Renal cortical epithelial cell (primary cell): ENCODE measurements around the gene ACBD3. TPM values are rescaled to one million over a fixed set of nuclear protein-coding genes. Genes with fewer than 3 reads are reported as not detected.
A peak's percentile ranks its signal among the peaks of the same experiment; 100 is the strongest.
"Not testable (repeated sequence)": the region's sequence is repeated elsewhere in the genome, so short reads cannot be mapped to it uniquely, and the experiment has no call there.

Experiments
- DNase-seq: peaks from one replicate; pipeline ENCODE4 v3.0.0-alpha.2; 2011; ENCODE audit warnings: low read depth
- total RNA-seq: library from RNA; depleted of rRNA; stranded (reverse); fragments of >200 nt; gene quantifications from 2 replicates; pipeline ENCODE4 v1.2.3, GENCODE V29; 2014

Gene ACBD3
- total RNA-seq = 66.5 and 66.7 TPM in 2 replicates

GRCh38 chr1:226186124-226187018 lies at the start of gene ACBD3:
Gene ACBD3, minus strand, starts transcription at chr1:226186741. Its CDS starts 66 bp downstream, at chr1:226186675.
- DNase-seq = peak; percentile 70

DNA sequence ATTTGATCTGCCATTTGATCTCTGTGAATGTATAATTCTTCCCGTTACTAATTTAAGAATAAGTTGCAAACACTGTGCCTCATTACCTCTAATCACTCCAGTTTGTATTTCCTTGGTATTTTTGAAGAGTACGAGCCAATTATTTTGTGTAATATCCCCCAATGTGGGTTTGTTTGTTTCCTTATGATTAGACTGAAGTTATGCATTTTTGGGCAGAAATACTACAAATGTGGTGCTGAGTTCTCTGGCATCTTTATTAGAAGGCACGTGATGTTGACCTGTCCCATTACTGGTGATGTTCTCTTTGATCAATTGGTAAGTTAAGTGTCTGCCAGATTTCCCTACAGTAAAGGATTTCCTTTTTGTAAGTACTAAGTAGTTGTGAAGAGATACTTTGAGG lies 47.3 kb upstream of the ACBD3 start:
- no peak for DNase-seq

GRCh38 chr1:226233293-226233692 lies 46.8 kb upstream of the ACBD3 start:
- DNase-seq = no peak

- DNase-seq = no peak
Measured at GRCh38 chr1:226226601-226227000, 40.1 kb upstream of the ACBD3 start.

- no peak for DNase-seq
Measured at GRCh38 chr1:226223786-226224244, 37.3 kb upstream of the ACBD3 start.

DNA sequence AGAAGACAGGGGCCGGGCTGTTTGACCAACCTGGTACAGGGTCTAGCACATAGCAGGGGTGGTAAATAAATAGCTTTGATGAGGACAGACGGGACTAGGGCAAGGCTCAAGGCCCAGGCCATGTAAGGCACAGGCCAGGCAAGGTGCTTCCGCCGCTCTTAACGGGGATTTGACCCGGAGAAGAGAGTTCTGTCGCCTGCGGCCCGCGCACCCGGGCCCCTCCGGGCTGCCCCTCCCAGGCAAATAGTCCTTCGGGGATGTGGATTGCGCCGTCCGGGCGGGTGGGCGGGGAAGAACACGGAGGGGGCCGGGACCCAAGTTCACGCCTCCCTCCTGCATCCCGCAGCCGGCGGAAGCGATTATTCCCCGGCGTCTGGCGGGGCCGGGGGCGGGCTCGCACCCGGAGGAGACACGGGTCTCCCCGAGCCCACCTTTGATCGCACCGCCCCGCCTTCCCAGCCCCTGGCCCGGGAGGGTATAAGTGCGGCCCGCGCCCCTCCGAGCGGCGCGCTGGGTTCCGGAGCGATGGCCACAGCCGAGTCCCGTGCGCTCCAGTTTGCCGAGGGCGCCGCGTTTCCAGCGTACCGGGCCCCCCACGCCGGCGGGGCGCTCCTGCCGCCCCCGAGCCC lies 36.7 kb upstream of the ACBD3 start, which contains the start of gene MIXL1:
TSS of gene MIXL1 (plus strand) at position 508 of the 629 bp plus-strand sequence. CDS start at position 526, 18 bp downstream.
- DNase-seq = no peak

- DNase-seq = no peak
Measured at GRCh38 chr1:226222686-226223085, 36.1 kb upstream of the ACBD3 start.

DNA sequence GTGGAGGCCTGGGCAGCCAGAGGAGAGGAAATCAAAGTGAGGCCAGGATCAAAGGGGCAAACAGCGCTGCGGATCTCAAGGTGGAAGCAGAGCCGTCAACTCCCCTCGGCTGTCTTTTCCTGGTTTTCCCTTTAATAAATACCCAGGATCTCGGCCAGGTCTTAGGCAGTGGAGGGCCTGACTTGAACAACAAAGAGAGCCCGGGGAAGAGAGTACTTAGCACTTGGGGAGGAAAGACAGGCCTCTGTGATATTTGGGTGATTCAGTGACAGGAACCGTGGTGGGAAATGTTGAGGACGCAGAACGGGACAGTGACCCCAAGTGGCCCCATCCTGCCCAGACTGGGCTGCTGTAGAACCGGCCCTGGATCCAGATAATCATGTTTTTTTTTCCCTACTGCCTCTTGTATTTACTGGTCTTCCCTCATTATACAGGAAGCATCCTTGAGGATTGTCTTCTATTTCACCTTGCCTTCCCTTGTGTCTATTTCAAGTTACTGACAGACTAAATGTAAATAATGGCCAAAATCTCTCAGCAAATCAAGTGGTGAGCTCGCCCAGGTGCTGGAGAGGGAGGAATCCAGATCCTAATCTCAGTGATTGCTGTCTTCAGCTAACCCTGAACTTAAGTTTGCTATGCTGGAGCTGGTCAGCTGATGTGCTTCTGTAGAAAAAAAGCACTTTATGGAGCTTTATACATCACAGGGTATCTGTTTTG lies 34.1 kb upstream of the ACBD3 start:
- no peak for DNase-seq

DNA sequence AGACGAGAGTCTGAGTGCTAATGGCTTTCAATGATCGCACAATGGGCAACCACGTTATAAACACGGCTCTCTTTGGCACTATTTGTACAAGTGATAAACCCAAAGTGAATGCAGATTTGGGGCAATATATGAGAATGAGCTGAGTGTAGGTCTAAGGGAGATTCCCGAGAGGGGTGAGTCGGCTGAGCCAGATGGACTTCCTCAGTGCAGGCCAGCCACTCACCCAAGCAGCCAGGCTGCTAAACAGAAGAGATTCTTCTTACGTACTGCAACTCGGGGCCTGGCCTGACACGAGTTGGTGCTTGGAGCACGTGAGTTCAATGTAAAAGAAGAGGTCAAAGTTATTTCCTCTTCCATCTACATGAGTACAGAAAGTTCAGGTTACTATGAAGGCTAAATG lies 30.7 kb upstream of the ACBD3 start:
- no peak for DNase-seq

- no peak for DNase-seq
Measured at GRCh38 chr1:226216056-226216455, 29.5 kb upstream of the ACBD3 start.

DNA sequence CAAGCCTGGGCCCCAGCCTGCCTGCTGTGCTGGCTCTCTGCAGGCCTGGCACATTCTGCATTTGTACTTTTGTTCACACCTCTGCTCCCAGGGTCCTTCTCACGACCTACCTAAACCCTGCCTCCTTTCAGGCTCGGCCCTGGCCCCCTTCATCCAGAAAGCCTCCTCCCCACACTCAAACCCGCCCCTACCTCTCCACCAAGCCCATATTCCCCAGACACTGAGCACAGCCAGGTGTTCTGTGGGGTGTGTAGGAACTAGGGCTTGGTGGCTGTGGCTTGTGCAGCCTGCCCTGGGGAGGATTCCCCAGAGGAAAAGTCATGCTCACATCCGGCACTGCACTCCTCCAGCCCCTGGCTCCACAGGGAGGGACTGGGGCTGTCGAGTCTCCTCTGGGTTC lies 28.7 kb upstream of the ACBD3 start:
- DNase-seq = no peak

- DNase-seq = no peak
Measured at GRCh38 chr1:226212545-226212944, 26.0 kb upstream of the ACBD3 start.

DNA sequence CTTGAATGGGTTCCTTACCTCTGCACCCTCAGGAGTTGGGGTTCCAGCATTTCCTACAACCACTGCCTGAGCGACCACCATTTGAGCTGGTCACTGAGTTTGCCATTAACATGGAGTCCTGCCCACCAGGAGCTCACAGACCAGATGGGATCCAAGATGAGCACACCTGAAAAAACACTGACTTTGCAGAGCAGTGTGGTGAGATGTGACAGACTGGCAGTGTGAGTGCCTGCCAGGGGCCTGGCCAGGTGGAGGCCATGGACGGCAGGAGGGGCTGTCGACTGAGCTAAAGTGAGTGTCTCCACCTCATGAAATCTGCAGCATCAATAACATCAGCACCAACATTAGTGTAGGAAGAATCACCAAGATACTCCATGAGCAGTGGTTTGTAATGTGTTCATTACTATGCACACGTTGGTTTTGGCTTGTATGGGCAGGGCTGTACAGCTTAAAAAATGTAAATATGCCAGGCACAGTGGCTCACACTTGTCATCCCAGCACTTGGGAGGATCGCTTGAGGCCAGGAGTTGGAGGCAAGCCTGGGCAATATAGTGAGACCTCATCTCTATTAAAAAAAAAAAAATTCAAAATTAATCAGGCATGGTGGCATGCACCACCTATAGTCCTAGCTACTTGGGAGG lies 24.8 kb upstream of the ACBD3 start:
- DNase-seq = no peak

DNA sequence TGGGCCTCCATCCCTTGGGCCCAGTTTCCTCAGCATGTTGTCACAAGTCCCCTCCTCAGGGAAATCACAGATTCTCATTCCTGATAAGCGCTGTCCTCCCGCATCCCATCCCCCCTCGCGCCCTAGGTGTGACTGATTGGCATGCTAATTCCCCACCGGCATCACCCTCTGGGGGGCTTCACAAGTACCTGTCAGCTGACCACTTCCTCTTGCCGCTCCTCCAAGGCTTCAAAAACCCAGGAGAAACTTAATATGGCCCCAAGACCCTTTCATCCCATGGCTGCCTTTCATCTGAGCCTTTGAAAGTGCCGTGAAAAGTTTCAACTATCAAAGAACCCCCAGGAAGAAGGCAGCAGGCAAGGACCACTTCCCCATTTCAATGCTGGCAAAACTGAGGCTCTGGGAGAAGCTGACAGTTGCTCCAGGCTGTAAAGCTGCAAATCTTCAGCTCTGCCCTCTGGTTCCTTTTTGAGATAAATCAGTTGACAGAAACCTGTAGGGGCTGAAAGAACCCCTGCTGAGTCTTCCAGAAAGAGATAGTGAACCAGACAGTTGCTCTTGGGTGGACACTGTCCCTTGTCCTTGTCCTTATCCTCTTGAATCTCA lies 24.1 kb upstream of the ACBD3 start:
- no peak for DNase-seq

- no peak for DNase-seq
Measured at GRCh38 chr1:226209307-226210059, 22.9 kb upstream of the ACBD3 start.

DNA sequence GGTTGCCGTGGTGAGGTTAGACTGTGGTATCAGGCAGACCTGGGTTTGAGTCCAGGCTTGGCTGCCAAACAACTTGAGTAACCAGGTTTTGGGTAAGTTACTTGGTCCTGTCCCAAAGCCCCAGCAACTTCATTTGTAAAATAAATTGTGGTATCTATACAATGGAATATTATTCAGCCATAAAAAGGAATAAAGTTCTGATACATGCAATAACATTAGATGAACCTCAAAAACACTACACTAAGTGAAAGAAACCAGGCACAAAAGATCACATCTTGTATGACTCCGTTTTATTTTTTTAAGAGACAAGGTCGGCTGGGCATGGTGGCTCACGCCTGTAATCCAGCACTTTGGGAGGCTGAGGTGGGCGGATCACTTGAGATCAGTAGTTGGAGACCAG lies 20.5 kb upstream of the ACBD3 start:
- DNase-seq = no peak

DNA sequence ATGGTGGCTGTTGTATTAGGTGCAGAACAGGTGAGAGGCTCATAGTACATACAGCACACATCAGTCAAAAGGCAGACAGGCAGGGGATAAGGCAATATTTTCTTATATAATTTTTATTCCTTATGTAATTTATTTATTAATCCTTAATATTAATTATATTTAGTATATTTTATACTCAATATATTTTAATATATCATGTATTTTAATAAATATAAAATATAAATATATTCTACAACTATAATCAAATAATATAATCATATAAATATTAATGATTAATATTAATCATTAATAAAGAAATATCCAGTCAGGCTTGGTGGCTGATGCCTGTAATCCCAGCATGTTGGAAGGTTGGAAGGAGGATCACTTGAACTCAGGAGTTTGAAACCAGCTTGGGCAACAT lies 17.7 kb upstream of the ACBD3 start:
- DNase-seq = no peak

DNA sequence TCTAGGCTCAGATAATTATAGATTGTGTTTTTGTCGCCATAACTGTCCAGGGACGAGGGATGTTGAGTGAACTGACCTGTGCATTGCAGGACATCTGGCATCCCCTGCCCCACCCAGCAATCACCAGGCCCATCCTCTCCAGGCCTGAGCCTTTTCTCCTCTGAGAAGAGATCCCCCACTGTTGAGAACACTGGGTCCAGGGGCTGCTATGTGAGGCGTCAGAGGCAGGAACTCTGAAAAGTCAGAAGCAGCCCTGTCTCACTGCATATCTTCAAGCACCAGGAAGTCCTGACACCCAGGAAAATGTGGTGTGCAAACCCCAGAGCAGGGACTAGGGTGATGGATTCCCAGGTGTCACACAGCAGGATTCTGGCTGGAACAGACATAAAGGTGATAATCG lies 17.1 kb upstream of the ACBD3 start:
- no peak for DNase-seq

DNA sequence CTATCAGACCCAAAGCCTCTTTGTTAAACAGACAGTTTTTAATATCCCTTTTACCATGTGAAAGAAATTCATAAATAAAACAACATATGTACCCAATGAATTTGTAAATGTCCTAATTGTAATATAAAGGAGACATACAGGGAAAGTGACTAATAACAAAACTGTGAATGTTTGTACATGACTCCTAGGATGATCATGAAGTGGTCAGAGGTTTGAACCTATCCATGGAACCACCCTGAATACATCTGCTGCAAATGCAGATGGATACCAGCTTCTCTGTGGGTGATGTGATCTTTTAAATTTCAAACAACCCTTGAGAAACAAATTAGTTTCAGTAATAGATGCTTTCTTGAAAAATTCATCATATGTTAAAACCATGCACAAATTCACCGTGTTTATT lies 16.7 kb upstream of the ACBD3 start:
- no peak for DNase-seq

DNA sequence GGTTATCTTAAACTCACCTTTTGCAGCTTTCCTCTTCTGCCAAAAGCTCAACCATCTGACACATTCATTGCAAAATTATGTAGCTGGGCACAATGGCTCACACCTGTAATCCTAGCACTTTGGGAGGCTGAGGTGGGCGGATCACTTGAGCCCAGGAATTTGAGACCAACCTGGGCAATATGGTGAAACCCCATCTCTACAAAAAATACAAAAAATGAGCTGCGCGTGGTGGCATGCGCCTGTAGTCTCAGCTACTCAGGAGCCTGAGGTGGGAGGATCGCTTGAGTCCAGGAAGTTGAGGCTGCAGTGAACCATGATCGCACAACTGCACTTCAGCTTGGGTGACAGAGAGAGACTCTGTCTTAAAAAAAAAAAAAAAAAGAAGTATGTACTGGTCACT lies 16.1 kb upstream of the ACBD3 start:
- DNase-seq = not testable (repeated sequence)

DNA sequence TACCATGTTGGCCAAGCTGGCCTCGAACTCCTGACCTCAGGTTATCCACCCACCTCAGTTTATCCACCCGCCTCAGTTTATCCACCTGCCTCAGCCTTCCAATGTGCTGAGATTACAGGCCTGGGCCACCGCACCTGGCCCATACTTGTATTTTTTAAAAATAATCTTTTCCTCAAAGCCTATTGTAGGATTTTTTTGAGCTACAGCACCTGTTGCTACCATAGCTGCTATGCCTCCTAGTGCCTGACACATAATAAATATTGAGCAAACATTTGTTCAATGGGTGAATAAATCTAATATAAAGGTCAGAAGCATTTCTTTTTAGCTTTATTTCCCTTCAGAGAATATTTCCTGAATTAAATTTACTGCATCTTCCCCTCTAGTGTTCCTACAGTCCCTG lies 15.7 kb upstream of the ACBD3 start:
- DNase-seq = no peak
